Right lobe of liver (tissue), 6 donors: ENCODE measurements around the gene NEK9. TPM values are rescaled to one million over a fixed set of nuclear protein-coding genes. Genes with fewer than 3 reads are reported as not detected.
A peak's percentile ranks its signal among the peaks of the same experiment; 100 is the strongest.

Experiments
- ATAC-seq, 4 donors: fragments of 200-7000 bp; cut with Tn5 transposase; one replicate each; pipeline ENCODE4 v1.9.1; 2020; ENCODE audit warnings: mild to moderate bottlenecking in 4 of 4, moderate library complexity in 4 of 4
- DNase-seq, 3 donors: peaks; one replicate each; pipeline ENCODE4 v3.0.0-alpha.2; 2020
- H3K27ac ChIP-seq, 3 donors: fragments of 200-600 bp; one replicate each; pipeline ENCODE4 v1.8.0; 2022
- H3K27me3 ChIP-seq, 2 donors: fragments of 200-600 bp; one replicate each; pipeline ENCODE4 v1.8.0; 2022
- H3K36me3 ChIP-seq, 4 donors: fragments of 200-600 bp; sonication (generic) in 1 of 4; one replicate each; pipeline versions ENCODE4 v1.5.1 to v1.8.0; 2017 to 2022; ENCODE audit warnings: control low read depth in 1 of 4
- H3K4me1 ChIP-seq, 4 donors: fragments of 200-600 bp; sonication (generic) in 1 of 4; one replicate each; pipeline versions ENCODE4 v1.5.1 to v1.8.0; 2017 to 2022; ENCODE audit warnings: control low read depth in 1 of 4
- H3K4me3 ChIP-seq, 3 donors: fragments of 200-600 bp; one replicate each; pipeline ENCODE4 v1.8.0; 2022
- H3K9me3 ChIP-seq, 4 donors: fragments of 200-600 bp; sonication (generic) in 1 of 4; one replicate each; pipeline versions ENCODE4 v1.5.1 to v1.8.0; 2017 to 2022; ENCODE audit warnings: control low read depth in 1 of 4
- CTCF ChIP-seq, 4 donors: fragments of 200-600 bp in 3 of 4; fragments of 450-650 bp in 1 of 4; IDR thresholded peaks; one replicate each; pipeline versions ENCODE4 v1.5.1 to v1.8.0; 2016 to 2022; ENCODE audit warnings: antibody characterized with exemption in 4 of 4, mild to moderate bottlenecking in 2 of 4
- POLR2A ChIP-seq: fragments of 450-650 bp; IDR thresholded peaks from one replicate; pipeline ENCODE4 v1.6.1; 2017; ENCODE audit warnings: antibody characterized with exemption, mild to moderate bottlenecking
- WGBS: methylation state at CpG from one replicate; pipeline ENCODE4 v1.1.6; 2018; ENCODE audit warnings: low coverage, low lambda C conversion rate; ENCODE audit not compliant: insufficient coverage; ENCODE audit errors: missing lambda C conversion rate; 5-methylcytosine and 5-hydroxymethylcytosine counted together
- intact Hi-C, 2 donors: fragments of 100-400 bp; cut with DNase I; formaldehyde crosslinking; loops; one replicate each; pipeline versions ENCODE4 v1.11.2 to v1.14.1; 2022
- total RNA-seq, 6 experiments: library from RNA; depleted of rRNA in 2 of 6; stranded (reverse); fragments of >200 nt in 2 of 6; fragmentation: NEBNext Ultra II Directional in 3 of 6; extraction: Animal tissue kit (Norgen Biotek cat#: 25700) in 3 of 6; gene quantifications; one replicate each; pipeline versions ENCODE4 v1.1.0 to v1.2.4, GENCODE V29; 2016 to 2023
- donor health status: DM: no; HTN: yes; CAD: no.
- donor health status: DM: no; HTN: no; CAD: no.
- donor health status: DM: no; HTN: no; CAD: no.
- donor health status: DM: no; HTN: yes; CAD: no.
- donor health status: DM: no; HTN: yes; CAD: no.

The NEK9 gene
- total RNA-seq, 6 experiments from 2014 or later = 22.2 to 56.8 (median 39.6) TPM

- 67% methylated on average over 2 of the region's 2 CpGs for WGBS
- ATAC-seq = peak; percentile 49 to 72 (median 64)
Measured at GRCh38 chr14:75150150-75150549, 23.3 kb upstream of the NEK9 start.

GRCh38 chr14:75147423-75148071 lies 20.7 kb upstream of the NEK9 start:
- intact Hi-C loops = no loop called here
- Histone ChIP-seq H3K4me1 (peaks cover 0 to 19% (median 4%) of the 10 kb centered on the region in 4 donors), H3K4me3 (no peak overlapping the region), H3K36me3 (peaks cover 0 to 14% (median 6%) of the 10 kb centered on the region in 4 donors), H3K27ac (peak overlapping the region; percentile 9 to 39 (median 32)), H3K9me3 (no peaks in the 10 kb centered on the region), H3K27me3 (no peaks in the 10 kb centered on the region)
- 54% methylated on average over 12 of the region's 13 CpGs for WGBS
- peak; percentile 62 to 79 (median 66) for ATAC-seq
- peak in 2 of 3 donors; percentile 42 to 58 for DNase-seq
- peak; percentile 13 to 29 (median 22) for TF ChIP-seq CTCF (IDR thresholded peaks at IDR 0.05)
- no peak for TF ChIP-seq POLR2A

More at GRCh38 chr14:75150150-75150549, 23.3 kb upstream of the NEK9 start:
- peaks cover 0 to 13% (median 0%) of the 10 kb centered on the region in 4 donors for H3K4me1 ChIP-seq
- no peak for TF ChIP-seq CTCF (IDR thresholded peaks at IDR 0.05)
- TF ChIP-seq POLR2A = no peak
- intact Hi-C loops = no loop called here
- H3K27me3 ChIP-seq = no peaks in the 10 kb centered on the region
- no peak for DNase-seq
- H3K27ac ChIP-seq = peak overlapping the region in 1 of 3 donors; percentile 35
- H3K4me3 ChIP-seq = no peak overlapping the region
- H3K36me3 ChIP-seq = peaks cover 0 to 14% (median 6%) of the 10 kb centered on the region in 4 donors
- no peaks in the 10 kb centered on the region for H3K9me3 ChIP-seq

GRCh38 chr14:75144944-75145343 lies 18.1 kb upstream of the NEK9 start:
- Histone ChIP-seq H3K27me3 (no peaks in the 10 kb centered on the region), H3K4me3 (no peak overlapping the region), H3K4me1 (peaks cover 0 to 8% (median 4%) of the 10 kb centered on the region in 4 donors), H3K9me3 (no peaks in the 10 kb centered on the region), H3K36me3 (peaks cover 0 to 9% (median 1%) of the 10 kb centered on the region in 4 donors), H3K27ac (peak overlapping the region in 2 of 3 donors; percentile 3 to 5)
- ATAC-seq (peak; percentile 36 to 60 (median 56)), DNase-seq (no peak)
- TF ChIP-seq POLR2A = no peak
- no peak for TF ChIP-seq CTCF (IDR thresholded peaks at IDR 0.05)
- WGBS = 57% methylated on average over 4 of the region's 5 CpGs
- intact Hi-C loops = no loop called here

- DNase-seq = no peak
- intact Hi-C loops = no loop called here
- 70% methylated on average over 9 of the region's 9 CpGs for WGBS
- peak in 1 of 4 donors; percentile 26 for ATAC-seq
- H3K36me3 ChIP-seq = peaks cover 0 to 9% (median 0%) of the 10 kb centered on the region in 4 donors
- no peak overlapping the region for H3K4me3 ChIP-seq
- H3K27me3 ChIP-seq = no peaks in the 10 kb centered on the region
- H3K27ac ChIP-seq = peak overlapping the region in 2 of 3 donors; percentile 4 to 22
- H3K4me1 ChIP-seq = peaks cover 0 to 8% (median 3%) of the 10 kb centered on the region in 4 donors
- TF ChIP-seq POLR2A = no peak
- TF ChIP-seq CTCF (IDR thresholded peaks at IDR 0.05) = no peak
- no peaks in the 10 kb centered on the region for H3K9me3 ChIP-seq
Measured at GRCh38 chr14:75143761-75144527, 17.1 kb upstream of the NEK9 start.
